GM19324 (cell line): ENCODE results near the gene UPK3BL2.
A peak's percentile ranks its signal among the peaks of the same experiment; 100 is the strongest.
"Not testable (repeated sequence)": the region's sequence is repeated elsewhere in the genome, so short reads cannot be mapped to it uniquely, and the experiment has no call there.

ENCODE experiments used
- ATAC-seq: cut with Tn5 transposase; IDR thresholded peaks from one replicate; pipeline ENCODE4 v1.9.1; 2021; ENCODE audit warnings: mild to moderate bottlenecking, moderate library complexity; ENCODE audit not compliant: unreplicated experiment, low FRiP score

The UPK3BL2 gene

GRCh38 chr7:102496861-102497260 is 46.6 kb downstream of the UPK3BL2 start:
- not testable (repeated sequence) for ATAC-seq

GRCh38 chr7:102494473-102495149 is 48.9 kb downstream of the UPK3BL2 start:
- ATAC-seq, result peak; percentile 69

GRCh38 chr7:102494026-102494425 is 49.5 kb downstream of the UPK3BL2 start:
- not testable (repeated sequence) for ATAC-seq

- not testable (repeated sequence) for ATAC-seq
Measured at GRCh38 chr7:102493220-102493935, 50.1 kb downstream of the UPK3BL2 start.

GRCh38 chr7:102490529-102491075 is 52.9 kb downstream of the UPK3BL2 start:
- not testable (repeated sequence) for ATAC-seq
